Neutrophil (primary cell): ENCODE measurements around the gene RECQL.

Experiments
- H3K27ac ChIP-seq: fragments of 200-600 bp; sonication (generic); 2 replicates; pipeline ENCODE4 v1.5.1; 2016; ENCODE audit warnings: mild to moderate bottlenecking, moderate library complexity
- H3K27me3 ChIP-seq: fragments of 200-600 bp; sonication (generic); 2 replicates; pipeline ENCODE4 v1.6.0; 2016; ENCODE audit warnings: mild to moderate bottlenecking
- H3K36me3 ChIP-seq: fragments of 200-600 bp; sonication (generic); 2 replicates; pipeline ENCODE4 v1.5.1; 2017
- H3K4me1 ChIP-seq, 2 experiments: fragments of 200-600 bp in 1 of 2; sonication (generic) in 1 of 2; 1 replicate in 1 of 2; 2 replicates in 1 of 2; pipeline versions ENCODE4 v1.5.1 to v1.6.1; 2013 to 2016; ENCODE audit warnings: low read depth in 1 of 2, low read length in 1 of 2, mild to moderate bottlenecking in 1 of 2, moderate library complexity in 1 of 2; ENCODE audit not compliant: control insufficient read depth in 1 of 2, insufficient read depth in 1 of 2
- H3K4me3 ChIP-seq, 2 experiments: fragments of 200-600 bp in 1 of 2; sonication (generic) in 1 of 2; 1 replicate in 1 of 2; 2 replicates in 1 of 2; pipeline ENCODE4 v1.5.1; 2013 to 2016; ENCODE audit warnings: low read depth in 1 of 2, low read length in 1 of 2, mild to moderate bottlenecking in 1 of 2, moderate library complexity in 1 of 2
- H3K9me3 ChIP-seq: fragments of 200-600 bp; sonication (generic); 2 replicates; pipeline ENCODE4 v1.5.1; 2016
- CTCF ChIP-seq: fragments of 200-600 bp; sonication (generic); IDR thresholded peaks from 2 replicates; pipeline ENCODE4 v1.5.1; 2016; ENCODE audit warnings: antibody characterized with exemption

RECQL gene

GRCh38 chr12:21528953-21529352 lies 27.5 kb upstream of the RECQL start:
- no peaks in the 10 kb centered on the region for H3K9me3 ChIP-seq
- TF ChIP-seq CTCF, result no peak
- no peaks in the 10 kb centered on the region for H3K36me3 ChIP-seq
- peaks cover 81% of the 10 kb centered on the region for H3K27me3 ChIP-seq
- no peak overlapping the region for H3K4me3 ChIP-seq
- H3K27ac ChIP-seq, result no peak overlapping the region
- peaks cover 0 to 6% of the 10 kb centered on the region in 2 experiments for H3K4me1 ChIP-seq

- H3K27ac ChIP-seq, result no peak overlapping the region
- no peak overlapping the region for H3K4me3 ChIP-seq
- H3K27me3 ChIP-seq, result peaks cover 92% of the 10 kb centered on the region
- peaks cover 0 to 6% of the 10 kb centered on the region in 2 experiments for H3K4me1 ChIP-seq
- TF ChIP-seq CTCF, result no peak
- no peaks in the 10 kb centered on the region for H3K9me3 ChIP-seq
- H3K36me3 ChIP-seq, result no peaks in the 10 kb centered on the region
These were observed 26.2 kb upstream of the RECQL start for GRCh38 chr12:21527451-21528180.

- Histone ChIP-seq H3K27me3 (peaks cover 85% of the 10 kb centered on the region), H3K36me3 (no peaks in the 10 kb centered on the region), H3K9me3 (no peaks in the 10 kb centered on the region), H3K4me1 (peaks cover 0 to 6% of the 10 kb centered on the region in 2 experiments), H3K4me3 (no peak overlapping the region), H3K27ac (no peak overlapping the region)
- TF ChIP-seq CTCF, result no peak
These were observed 25.4 kb upstream of the RECQL start for GRCh38 chr12:21526721-21527345.

GRCh38 chr12:21526053-21526452 lies 24.6 kb upstream of the RECQL start, which contains the start of gene SPX:
TSS of gene SPX (plus strand) at chr12:21526296. CDS start at chr12:21526473, 177 bp downstream.
- Histone ChIP-seq H3K4me3 (no peak within 1 kb of the TSS), H3K36me3 (no peaks in the 10 kb centered on the region), H3K9me3 (no peaks in the 10 kb centered on the region), H3K27me3 (peaks cover 77% of the 10 kb centered on the region), H3K27ac (no peak within 1 kb of the TSS), H3K4me1 (peaks cover 0 to 6% of the 10 kb centered on the region in 2 experiments)
- TF ChIP-seq CTCF, result no peak

- peaks cover 48% of the 10 kb centered on the region for H3K27me3 ChIP-seq
- TF ChIP-seq CTCF, result no peak
These were observed 21.7 kb upstream of the RECQL start for GRCh38 chr12:21523148-21523547.

More at GRCh38 chr12:21523148-21523547, 21.7 kb upstream of the RECQL start:
- Histone ChIP-seq H3K36me3 (no peaks in the 10 kb centered on the region), H3K9me3 (no peaks in the 10 kb centered on the region), H3K4me1 (peaks cover 0 to 6% of the 10 kb centered on the region in 2 experiments), H3K27ac (no peak overlapping the region), H3K4me3 (no peak overlapping the region)
